Mesendoderm (in vitro differentiated cells): Measurements from ENCODE around the gene TMC3.

Experiments used
- DNase-seq: peaks from one replicate; pipeline ENCODE4 v3.0.0; 2013
- H2AK5ac ChIP-seq: 2 replicates; pipeline ENCODE4 v1.6.1; 2013; ENCODE audit warnings: low read length, inconsistent platforms
- H2BK120ac ChIP-seq: 2 replicates; pipeline ENCODE4 v1.6.1; 2013; ENCODE audit warnings: low read depth, mild to moderate bottlenecking, low read length, moderate library complexity, mixed read lengths
- H2BK15ac ChIP-seq: replicated peaks from 2 replicates; pipeline ENCODE4 v1.6.1; 2013; ENCODE audit warnings: low read depth, mild to moderate bottlenecking, moderate library complexity
- H2BK5ac ChIP-seq: 2 replicates; pipeline ENCODE4 v1.6.1; 2013; ENCODE audit warnings: low read length, inconsistent platforms
- H3K18ac ChIP-seq: 2 replicates; pipeline ENCODE4 v1.6.1; 2013; ENCODE audit warnings: mild to moderate bottlenecking, low read length, mixed read lengths
- H3K23ac ChIP-seq: one replicate; pipeline ENCODE4 v1.6.1; 2013; ENCODE audit warnings: low read length
- H3K27ac ChIP-seq: 2 replicates; pipeline ENCODE4 v1.5.1; 2013; ENCODE audit warnings: low read depth, mild to moderate bottlenecking, inconsistent platforms, low read length, moderate library complexity
- H3K27me3 ChIP-seq: 2 replicates; pipeline ENCODE4 v1.6.1; 2013; ENCODE audit warnings: low read length, control low read depth, mild to moderate bottlenecking, inconsistent platforms; ENCODE audit not compliant: insufficient read depth, poor library complexity
- H3K36me3 ChIP-seq: 2 replicates; pipeline ENCODE4 v1.6.1; 2013; ENCODE audit warnings: low read length, inconsistent platforms; ENCODE audit not compliant: control insufficient read depth, insufficient read depth
- H3K4ac ChIP-seq: one replicate; pipeline ENCODE4 v1.6.1; 2013; ENCODE audit warnings: low read depth, mild to moderate bottlenecking, low read length, moderate library complexity
- H3K4me1 ChIP-seq: 2 replicates; pipeline ENCODE4 v1.6.1; 2013; ENCODE audit warnings: low read depth, low read length, inconsistent platforms; ENCODE audit not compliant: control insufficient read depth
- H3K4me2 ChIP-seq: 2 replicates; pipeline ENCODE4 v1.6.1; 2013; ENCODE audit warnings: low read length
- H3K4me3 ChIP-seq: 2 replicates; pipeline ENCODE4 v1.5.1; 2013; ENCODE audit warnings: mild to moderate bottlenecking, low read length
- H3K56ac ChIP-seq: one replicate; pipeline ENCODE4 v1.6.1; 2013; ENCODE audit warnings: low read length
- H3K79me1 ChIP-seq: 2 replicates; pipeline ENCODE4 v1.6.1; 2013; ENCODE audit warnings: low read length, inconsistent platforms
- H3K79me2 ChIP-seq: 2 replicates; pipeline ENCODE4 v1.6.1; 2013; ENCODE audit warnings: mild to moderate bottlenecking, low read length; ENCODE audit not compliant: control insufficient read depth, insufficient read depth
- H3K9ac ChIP-seq: 2 replicates; pipeline ENCODE4 v1.6.1; 2013; ENCODE audit warnings: low read length, inconsistent platforms
- H4K5ac ChIP-seq: one replicate; pipeline ENCODE4 v1.6.1; 2013; ENCODE audit warnings: low read length
- H4K8ac ChIP-seq: one replicate; pipeline ENCODE4 v1.6.1; 2013; ENCODE audit warnings: low read depth, mild to moderate bottlenecking, control low read depth, low read length, moderate library complexity
- WGBS: extraction: QIAGEN DNeasy Blood & Tissue Kit; methylation state at CpG from one replicate; pipeline ENCODE4 v1.1.7; 2013; ENCODE audit warnings: low lambda C conversion rate, missing lambda C conversion rate; ENCODE audit not compliant: insufficient coverage; ENCODE audit errors: extremely low coverage; 5-methylcytosine and 5-hydroxymethylcytosine counted together

The TMC3 gene

GRCh38 chr15:81343371-81343770, 30.6 kb downstream of the TMC3 start:
- no peak overlapping the region for H3K4me3 ChIP-seq
- no peak overlapping the region for H3K56ac ChIP-seq
- DNase-seq = no peak
- no peak overlapping the region for H2BK120ac ChIP-seq
- H2BK5ac ChIP-seq = no peak overlapping the region
- no peaks in the 10 kb centered on the region for H3K79me2 ChIP-seq
- H3K4me2 ChIP-seq = no peak overlapping the region
- no peak overlapping the region for H3K23ac ChIP-seq
- no peak overlapping the region for H4K8ac ChIP-seq
- no peaks in the 10 kb centered on the region for H3K4me1 ChIP-seq
- no peak overlapping the region for H3K9ac ChIP-seq
- no peak overlapping the region for H2BK15ac ChIP-seq
- H3K36me3 ChIP-seq = no peaks in the 10 kb centered on the region
- no peaks in the 10 kb centered on the region for H3K79me1 ChIP-seq
- H3K4ac ChIP-seq = no peak overlapping the region
- H2AK5ac ChIP-seq = no peak overlapping the region
- H3K27me3 ChIP-seq = no peaks in the 10 kb centered on the region
- no peak overlapping the region for H3K27ac ChIP-seq
- WGBS = no CpG with 5 or more reads among the region's 4 CpGs
- no peak overlapping the region for H4K5ac ChIP-seq
- H3K18ac ChIP-seq = no peak overlapping the region

GRCh38 chr15:81341351-81341750, 32.7 kb downstream of the TMC3 start:
- no peaks in the 10 kb centered on the region for H3K79me2 ChIP-seq
- no peaks in the 10 kb centered on the region for H3K27me3 ChIP-seq
- H3K4me1 ChIP-seq = no peaks in the 10 kb centered on the region
- no peak overlapping the region for H2BK5ac ChIP-seq
- no peak overlapping the region for H3K4me3 ChIP-seq
- H3K4me2 ChIP-seq = no peak overlapping the region
- H3K23ac ChIP-seq = no peak overlapping the region
- H3K4ac ChIP-seq = no peak overlapping the region
- no peak overlapping the region for H4K8ac ChIP-seq
- no peaks in the 10 kb centered on the region for H3K36me3 ChIP-seq
- no peak overlapping the region for H2AK5ac ChIP-seq
- no peak overlapping the region for H4K5ac ChIP-seq
- no peak overlapping the region for H3K9ac ChIP-seq
- no peak overlapping the region for H3K56ac ChIP-seq
- H2BK120ac ChIP-seq = no peak overlapping the region
- WGBS = no CpG with 5 or more reads among the region's 4 CpGs
- no peak for DNase-seq
- no peak overlapping the region for H3K27ac ChIP-seq
- no peaks in the 10 kb centered on the region for H3K79me1 ChIP-seq
- no peak overlapping the region for H2BK15ac ChIP-seq
- H3K18ac ChIP-seq = no peak overlapping the region

- no peak overlapping the region for H2AK5ac ChIP-seq
Observed at GRCh38 chr15:81339851-81340250, 34.2 kb downstream of the TMC3 start.

GRCh38 chr15:81339321-81339720, 34.7 kb downstream of the TMC3 start:
- Histone ChIP-seq H4K8ac (no peak overlapping the region), H3K4me1 (no peaks in the 10 kb centered on the region), H3K4me3 (no peak overlapping the region), H3K56ac (no peak overlapping the region), H3K18ac (no peak overlapping the region), H3K4me2 (no peak overlapping the region), H2BK5ac (no peak overlapping the region), H3K27ac (no peak overlapping the region), H2BK120ac (no peak overlapping the region), H3K4ac (no peak overlapping the region), H4K5ac (no peak overlapping the region), H3K27me3 (no peaks in the 10 kb centered on the region), H2AK5ac (no peak overlapping the region), H2BK15ac (no peak overlapping the region), H3K36me3 (no peaks in the 10 kb centered on the region), H3K23ac (no peak overlapping the region), H3K79me2 (no peaks in the 10 kb centered on the region), H3K79me1 (no peaks in the 10 kb centered on the region), H3K9ac (no peak overlapping the region)
- DNase-seq = no peak
- no CpG with 5 or more reads among the region's 5 CpGs for WGBS

More at GRCh38 chr15:81339851-81340250, 34.2 kb downstream of the TMC3 start:
- H3K4me3 ChIP-seq = no peak overlapping the region
- H2BK15ac ChIP-seq = no peak overlapping the region
- H3K56ac ChIP-seq = no peak overlapping the region
- no peaks in the 10 kb centered on the region for H3K79me1 ChIP-seq
- H2BK5ac ChIP-seq = no peak overlapping the region
- WGBS = no CpG with 5 or more reads among the region's 4 CpGs
- H3K23ac ChIP-seq = no peak overlapping the region
- H2BK120ac ChIP-seq = no peak overlapping the region
- no peak overlapping the region for H4K5ac ChIP-seq
- no peaks in the 10 kb centered on the region for H3K79me2 ChIP-seq
- no peak overlapping the region for H3K4ac ChIP-seq
- H3K4me2 ChIP-seq = no peak overlapping the region
- H3K18ac ChIP-seq = no peak overlapping the region
- H3K36me3 ChIP-seq = no peaks in the 10 kb centered on the region
- H3K27me3 ChIP-seq = no peaks in the 10 kb centered on the region
- H4K8ac ChIP-seq = no peak overlapping the region
- DNase-seq = no peak
- H3K4me1 ChIP-seq = no peaks in the 10 kb centered on the region
- no peak overlapping the region for H3K27ac ChIP-seq
- H3K9ac ChIP-seq = no peak overlapping the region

- Histone ChIP-seq H2BK15ac (no peak overlapping the region), H3K36me3 (no peaks in the 10 kb centered on the region), H3K18ac (no peak overlapping the region), H2BK5ac (no peak overlapping the region), H3K4me3 (no peak overlapping the region), H3K23ac (no peak overlapping the region), H2BK120ac (no peak overlapping the region), H3K56ac (no peak overlapping the region), H4K8ac (no peak overlapping the region), H3K79me1 (no peaks in the 10 kb centered on the region), H3K4me1 (no peaks in the 10 kb centered on the region), H3K4me2 (no peak overlapping the region), H2AK5ac (no peak overlapping the region), H3K4ac (no peak overlapping the region), H3K9ac (no peak overlapping the region), H3K79me2 (no peaks in the 10 kb centered on the region), H3K27me3 (no peaks in the 10 kb centered on the region), H3K27ac (no peak overlapping the region), H4K5ac (no peak overlapping the region)
- no peak for DNase-seq
- no CpG with 5 or more reads among the region's 8 CpGs for WGBS
Observed at GRCh38 chr15:81338170-81339007, 35.6 kb downstream of the TMC3 start.

- H3K4me2 ChIP-seq = no peak overlapping the region
- DNase-seq = no peak
- H3K79me1 ChIP-seq = no peaks in the 10 kb centered on the region
- no peaks in the 10 kb centered on the region for H3K79me2 ChIP-seq
- no peaks in the 10 kb centered on the region for H3K4me1 ChIP-seq
- no peak overlapping the region for H2BK15ac ChIP-seq
- H2BK5ac ChIP-seq = no peak overlapping the region
- no peak overlapping the region for H3K4me3 ChIP-seq
- H4K8ac ChIP-seq = no peak overlapping the region
- H3K18ac ChIP-seq = no peak overlapping the region
- H3K4ac ChIP-seq = no peak overlapping the region
- H2AK5ac ChIP-seq = no peak overlapping the region
- H3K27ac ChIP-seq = no peak overlapping the region
- H3K23ac ChIP-seq = no peak overlapping the region
- H3K27me3 ChIP-seq = no peaks in the 10 kb centered on the region
- WGBS = no CpG with 5 or more reads among the region's 9 CpGs
- H3K36me3 ChIP-seq = no peaks in the 10 kb centered on the region
- no peak overlapping the region for H3K9ac ChIP-seq
- no peak overlapping the region for H2BK120ac ChIP-seq
- H3K56ac ChIP-seq = no peak overlapping the region
- H4K5ac ChIP-seq = no peak overlapping the region
Observed at GRCh38 chr15:81337713-81338157, 36.3 kb downstream of the TMC3 start.
